CD14-positive monocyte (primary cell): Measurements from ENCODE around the gene PDLIM7. TPM values are rescaled to one million over a fixed set of nuclear protein-coding genes. Genes with fewer than 3 reads are reported as not detected.
A peak's percentile ranks its signal among the peaks of the same experiment; 100 is the strongest.

Experiments used
- DNase-seq, 3 donors: peaks; one replicate each; pipeline ENCODE4 v3.0.0-alpha.2; 2011 to 2022
- H2AFZ ChIP-seq: 2 replicates; pipeline ENCODE4 v1.6.0; 2012; ENCODE audit warnings: mild to moderate bottlenecking, low read depth, low read length, inconsistent platforms; ENCODE audit not compliant: insufficient read depth, poor library complexity, severe bottlenecking
- H3K27ac ChIP-seq, 2 donors: 1 replicate in 1 of 2; 2 replicates in 1 of 2; pipeline ENCODE4 v1.5.1; 2012 to 2013; ENCODE audit warnings: low read length in 2 of 2, control low read depth in 1 of 2, inconsistent platforms in 1 of 2, low read depth in 1 of 2, mild to moderate bottlenecking in 1 of 2
- H3K27me3 ChIP-seq, 2 donors: one replicate each; pipeline versions ENCODE4 v1.6.0 to v1.6.1; 2011 to 2013; ENCODE audit warnings: low read length in 2 of 2; ENCODE audit not compliant: control insufficient read depth in 2 of 2, insufficient read depth in 2 of 2
- H3K36me3 ChIP-seq, 2 donors: replicated peaks in 1 of 2; 1 replicate in 1 of 2; 2 replicates in 1 of 2; pipeline versions ENCODE4 v1.5.1 to v1.6.1; 2012 to 2013; ENCODE audit warnings: low read length in 2 of 2, control low read depth in 1 of 2, inconsistent platforms in 1 of 2, mild to moderate bottlenecking in 1 of 2; ENCODE audit not compliant: insufficient read depth in 2 of 2, control insufficient read depth in 1 of 2
- H3K4me1 ChIP-seq, 2 donors: 1 replicate in 1 of 2; 2 replicates in 1 of 2; pipeline versions ENCODE4 v1.5.1 to v1.6.1; 2012 to 2013; ENCODE audit warnings: low read length in 2 of 2, control low read depth in 1 of 2, inconsistent platforms in 1 of 2, mild to moderate bottlenecking in 1 of 2, moderate library complexity in 1 of 2; ENCODE audit not compliant: insufficient read depth in 2 of 2, control insufficient read depth in 1 of 2
- H3K4me2 ChIP-seq: replicated peaks from 2 replicates; pipeline ENCODE3; 2012; ENCODE audit warnings: low read length, moderate library complexity, mild to moderate bottlenecking; ENCODE audit not compliant: poor library complexity, severe bottlenecking; ENCODE audit errors: extremely low read depth
- H3K4me3 ChIP-seq, 3 experiments: fragments of 200-600 bp in 1 of 3; sonication (generic) in 1 of 3; replicated peaks in 1 of 3; 1 replicate in 2 of 3; 2 replicates in 1 of 3; pipeline ENCODE4 v1.5.1; 2011 to 2013; ENCODE audit warnings: low read length in 3 of 3, mild to moderate bottlenecking in 3 of 3, control low read depth in 2 of 3, low read depth in 2 of 3, inconsistent platforms in 1 of 3, moderate library complexity in 1 of 3
- H3K79me2 ChIP-seq: 2 replicates; pipeline ENCODE4 v1.6.0; 2012; ENCODE audit warnings: mild to moderate bottlenecking, control low read depth, inconsistent platforms, low read length, moderate library complexity; ENCODE audit not compliant: insufficient read depth
- H3K9ac ChIP-seq: 2 replicates; pipeline ENCODE4 v1.6.0; 2017; ENCODE audit warnings: low read length, mild to moderate bottlenecking; ENCODE audit not compliant: insufficient read depth, poor library complexity, severe bottlenecking
- H3K9me3 ChIP-seq, 2 donors: replicated peaks in 1 of 2; 1 replicate in 1 of 2; 2 replicates in 1 of 2; pipeline versions ENCODE4 v1.5.1 to v1.6.1; 2012 to 2013; ENCODE audit warnings: low read length in 2 of 2, control low read depth in 1 of 2; ENCODE audit not compliant: control insufficient read depth in 1 of 2, insufficient read depth in 1 of 2
- H4K20me1 ChIP-seq: 2 replicates; pipeline ENCODE4 v1.6.0; 2012; ENCODE audit warnings: mild to moderate bottlenecking, low read length, control low read depth, moderate library complexity; ENCODE audit not compliant: insufficient read depth
- H3K27ac Mint-ChIP-seq, 7 donors: one replicate each; pipeline ENCODE4 v1.8.0; 2020; ENCODE audit warnings: mild to moderate bottlenecking in 7 of 7, mixed read lengths in 7 of 7, moderate library complexity in 6 of 7, inconsistent platforms in 2 of 7
- H3K27me3 Mint-ChIP-seq, 3 donors: one replicate each; pipeline ENCODE4 v1.8.0; 2021 to 2022; ENCODE audit warnings: low read depth in 3 of 3, mild to moderate bottlenecking in 3 of 3, mixed read lengths in 3 of 3, moderate library complexity in 3 of 3, inconsistent platforms in 1 of 3
- H3K36me3 Mint-ChIP-seq, 2 donors: one replicate each; pipeline ENCODE4 v1.8.0; 2020; ENCODE audit warnings: mixed read lengths in 2 of 2, inconsistent platforms in 1 of 2, mild to moderate bottlenecking in 1 of 2
- H3K4me1 Mint-ChIP-seq: one replicate; pipeline ENCODE4 v1.8.0; 2020; ENCODE audit warnings: mild to moderate bottlenecking, mixed read lengths
- H3K4me3 Mint-ChIP-seq, 2 donors: one replicate each; pipeline ENCODE4 v1.8.0; 2020; ENCODE audit warnings: mild to moderate bottlenecking in 2 of 2, mixed read lengths in 2 of 2, moderate library complexity in 1 of 2
- H3K9me3 Mint-ChIP-seq, 7 donors: one replicate each; pipeline ENCODE4 v1.8.0; 2020 to 2022; ENCODE audit warnings: mixed read lengths in 7 of 7, mild to moderate bottlenecking in 6 of 7, moderate library complexity in 6 of 7, inconsistent platforms in 2 of 7
- WGBS: methylation state at CpG from one replicate; pipeline ENCODE4 v1.1.5; 2013; ENCODE audit warnings: missing lambda C conversion rate; ENCODE audit not compliant: insufficient coverage; 5-methylcytosine and 5-hydroxymethylcytosine counted together
- intact Hi-C, 2 donors: fragments of 100-400 bp; cut with micrococcal nuclease; formaldehyde crosslinking; loops; one replicate each; pipeline versions ENCODE4 v1.15.0 to v1.15.1; 2023
- polyA plus RNA-seq, 3 donors: library from polyadenylated mRNA; depleted of rRNA in 1 of 3; unstranded in 2 of 3; stranded (reverse) in 1 of 3; fragments of 300-500 nt in 2 of 3; fragments of >200 nt in 1 of 3; fragmentation: Illumina TruSeq in 2 of 3; gene quantifications; 1 replicate in 2 of 3; 2 replicates in 1 of 3; pipeline ENCODE4 v1.2.3, GENCODE V29; 2012 to 2021
- TF ChIP-seq, protein P1 (sequence below): fragments of 200-600 bp; IDR thresholded peaks from one replicate; pipeline ENCODE4 v1.8.0; 2022; ENCODE audit warnings: antibody characterized with exemption, mild to moderate bottlenecking

The PDLIM7 gene
- polyA plus RNA-seq, 3 donors: 21.6 to 126 (median 27.2) TPM

DNA sequence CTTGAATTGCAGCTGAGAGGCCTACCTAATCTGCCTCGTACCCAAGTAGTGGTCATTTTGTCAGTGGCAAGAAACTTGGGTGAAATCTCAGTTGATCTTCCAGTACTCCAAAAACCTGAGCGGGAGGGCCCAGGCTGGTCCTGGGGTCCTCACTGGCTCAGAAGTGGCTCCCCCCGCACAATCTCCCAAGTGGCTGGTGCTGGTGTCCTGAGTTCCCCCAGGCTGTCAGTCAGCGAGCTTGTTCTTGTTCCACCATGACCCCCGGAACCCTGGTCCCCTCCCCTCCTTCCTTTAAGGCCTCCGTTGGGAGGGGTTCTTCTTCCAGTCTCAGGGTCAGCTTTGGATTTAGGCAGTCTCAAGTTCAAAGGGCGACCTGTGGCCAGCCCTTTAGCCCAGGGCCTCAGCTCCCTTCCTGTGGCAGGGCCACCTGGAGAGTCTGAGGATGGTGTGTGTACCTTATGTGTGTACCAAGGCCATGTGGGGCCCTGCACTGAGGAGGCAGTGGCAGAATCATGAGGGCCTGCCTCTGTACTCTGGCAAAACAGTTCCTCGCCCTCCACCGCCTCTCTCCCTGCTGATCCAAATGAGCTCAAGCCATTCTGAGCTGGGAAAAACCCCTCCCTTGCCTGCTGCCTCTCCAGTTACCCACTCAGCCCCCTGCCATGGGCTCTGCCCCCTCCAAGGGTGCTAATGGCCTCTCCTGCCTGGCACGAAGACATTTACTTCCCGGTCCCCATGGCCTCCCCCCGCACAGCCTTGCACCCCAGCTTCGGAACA is 19.5 kb downstream of the PDLIM7 start:
- Histone ChIP-seq H3K4me1 (peaks cover 48 to 57% of the 10 kb centered on the region in 2 donors), H3K27ac (no peak overlapping the region), H3K9ac (no peak overlapping the region), H3K4me3 (no peak overlapping the region), H3K4me2 (no peak overlapping the region), H3K79me2 (no peaks in the 10 kb centered on the region), H3K36me3 (peaks cover 3 to 7% of the 10 kb centered on the region in 2 donors), H2AFZ (no peak overlapping the region), H3K27me3 (peaks cover 6 to 23% of the 10 kb centered on the region in 2 donors), H4K20me1 (peaks cover 18% of the 10 kb centered on the region), H3K9me3 (no peaks in the 10 kb centered on the region)
- Mint-ChIP-seq H3K27ac (peak overlapping the region in 3 of 7 donors; percentile 7 to 92 (median 70)), H3K4me3 (peak overlapping the region in 1 of 2 donors; percentile 79), H3K9me3 (peaks cover 0 to 12% (median 4%) of the 10 kb centered on the region in 7 donors), H3K27me3 (peaks cover 29 to 47% (median 36%) of the 10 kb centered on the region in 3 donors), H3K36me3 (peaks cover 20 to 25% of the 10 kb centered on the region in 2 donors), H3K4me1 (peaks cover 60% of the 10 kb centered on the region)
- no peak for DNase-seq
- TF ChIP-seq, protein P1, sequence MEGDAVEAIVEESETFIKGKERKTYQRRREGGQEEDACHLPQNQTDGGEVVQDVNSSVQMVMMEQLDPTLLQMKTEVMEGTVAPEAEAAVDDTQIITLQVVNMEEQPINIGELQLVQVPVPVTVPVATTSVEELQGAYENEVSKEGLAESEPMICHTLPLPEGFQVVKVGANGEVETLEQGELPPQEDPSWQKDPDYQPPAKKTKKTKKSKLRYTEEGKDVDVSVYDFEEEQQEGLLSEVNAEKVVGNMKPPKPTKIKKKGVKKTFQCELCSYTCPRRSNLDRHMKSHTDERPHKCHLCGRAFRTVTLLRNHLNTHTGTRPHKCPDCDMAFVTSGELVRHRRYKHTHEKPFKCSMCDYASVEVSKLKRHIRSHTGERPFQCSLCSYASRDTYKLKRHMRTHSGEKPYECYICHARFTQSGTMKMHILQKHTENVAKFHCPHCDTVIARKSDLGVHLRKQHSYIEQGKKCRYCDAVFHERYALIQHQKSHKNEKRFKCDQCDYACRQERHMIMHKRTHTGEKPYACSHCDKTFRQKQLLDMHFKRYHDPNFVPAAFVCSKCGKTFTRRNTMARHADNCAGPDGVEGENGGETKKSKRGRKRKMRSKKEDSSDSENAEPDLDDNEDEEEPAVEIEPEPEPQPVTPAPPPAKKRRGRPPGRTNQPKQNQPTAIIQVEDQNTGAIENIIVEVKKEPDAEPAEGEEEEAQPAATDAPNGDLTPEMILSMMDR: no peak
- intact Hi-C loops: no loop called here
- 87% methylated on average over 8 of the region's 13 CpGs for WGBS

DNA sequence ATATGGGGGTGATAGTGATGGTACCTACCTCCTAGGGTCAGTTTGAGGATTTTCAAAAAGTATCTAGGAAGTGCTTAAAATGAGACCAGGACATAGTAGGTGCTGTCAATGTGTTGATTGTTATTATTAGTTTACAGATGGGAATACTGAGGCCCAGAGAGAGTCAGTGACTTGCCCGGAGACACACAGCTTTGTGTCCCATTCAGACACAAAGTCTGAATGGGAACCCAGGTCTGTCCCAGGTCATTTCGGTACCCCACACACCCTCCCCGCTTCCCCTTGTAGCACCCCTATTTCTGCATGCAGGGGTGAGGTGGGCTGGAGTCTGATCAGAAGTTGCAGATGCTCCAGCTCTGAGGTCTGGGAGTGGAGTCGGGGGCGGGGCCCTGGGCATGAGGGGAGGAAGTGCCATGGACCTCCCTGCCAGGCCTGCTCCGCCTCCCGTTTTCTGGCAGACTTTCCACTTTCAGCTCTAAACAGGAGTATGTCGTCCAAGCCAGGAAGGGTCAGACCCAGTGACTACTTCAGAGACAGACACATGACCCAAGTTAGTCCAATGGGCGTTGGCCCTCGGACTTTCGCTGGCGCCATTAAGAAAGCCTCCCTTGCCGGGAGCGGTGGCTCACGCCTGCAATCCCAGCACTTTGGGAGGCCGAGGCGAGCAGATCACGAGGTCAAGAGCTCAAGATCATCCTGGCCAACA is 20.7 kb downstream of the PDLIM7 start:
- H3K27ac ChIP-seq: no peak overlapping the region
- no peak for DNase-seq
- TF ChIP-seq, protein P1: no peak
- intact Hi-C loops: no loop called here
- Mint-ChIP-seq H3K4me3 (peak overlapping the region in 1 of 2 donors; percentile 49), H3K36me3 (peaks cover 9 to 15% of the 10 kb centered on the region in 2 donors), H3K9me3 (peaks cover 0 to 17% (median 4%) of the 10 kb centered on the region in 7 donors), H3K4me1 (peaks cover 68% of the 10 kb centered on the region), H3K27me3 (peaks cover 38 to 50% (median 46%) of the 10 kb centered on the region in 3 donors), H3K27ac (no peak overlapping the region)
- H4K20me1 ChIP-seq: peaks cover 29% of the 10 kb centered on the region
- no peak overlapping the region for H3K4me2 ChIP-seq
- H2AFZ ChIP-seq: no peak overlapping the region
- H3K27me3 ChIP-seq: peaks cover 16 to 33% of the 10 kb centered on the region in 2 donors
- peaks cover 53 to 69% of the 10 kb centered on the region in 2 donors for H3K4me1 ChIP-seq
- H3K36me3 ChIP-seq: peaks cover 1 to 3% of the 10 kb centered on the region in 2 donors
- H3K4me3 ChIP-seq: no peak overlapping the region
- H3K9me3 ChIP-seq: peaks cover 0 to 10% of the 10 kb centered on the region in 2 donors
- H3K79me2 ChIP-seq: no peaks in the 10 kb centered on the region
- H3K9ac ChIP-seq: no peak overlapping the region
- WGBS: 82% methylated on average over 15 of the region's 18 CpGs
